Liver (tissue), 9 donors: ENCODE results near the gene BGN. TPM values are rescaled to one million over a fixed set of nuclear protein-coding genes. Genes with fewer than 3 reads are reported as not detected.

Experiments
- DNase-seq: peaks from one replicate; pipeline ENCODE4 v3.0.0-alpha.2; 2017; ENCODE audit warnings: low spot score
- H3K27ac ChIP-seq, 2 donors: one replicate each; pipeline ENCODE4 v1.7.0; 2013; ENCODE audit warnings: inconsistent platforms in 2 of 2, low read length in 2 of 2, control low read depth in 1 of 2, low read depth in 1 of 2, mild to moderate bottlenecking in 1 of 2
- H3K27me3 ChIP-seq, 4 donors: one replicate each; pipeline versions ENCODE4 v1.6.1 to v1.7.0; 2013; ENCODE audit warnings: low read length in 3 of 4, inconsistent platforms in 1 of 4, mild to moderate bottlenecking in 1 of 4, moderate library complexity in 1 of 4; ENCODE audit not compliant: control insufficient read depth in 4 of 4, insufficient read depth in 4 of 4
- H3K36me3 ChIP-seq, 4 donors: one replicate each; pipeline versions ENCODE4 v1.6.1 to v1.7.0; 2013; ENCODE audit warnings: low read length in 3 of 4, mild to moderate bottlenecking in 3 of 4, low read depth in 1 of 4, moderate library complexity in 1 of 4; ENCODE audit not compliant: control insufficient read depth in 4 of 4, insufficient read depth in 3 of 4
- H3K4me1 ChIP-seq, 4 donors: one replicate each; pipeline versions ENCODE4 v1.6.1 to v1.7.0; 2013; ENCODE audit warnings: low read length in 3 of 4, mild to moderate bottlenecking in 3 of 4, moderate library complexity in 1 of 4; ENCODE audit not compliant: control insufficient read depth in 4 of 4, insufficient read depth in 4 of 4
- H3K4me3 ChIP-seq, 3 donors: one replicate each; pipeline versions ENCODE4 v1.6.1 to v1.7.0; 2013; ENCODE audit warnings: low read length in 3 of 3, control low read depth in 1 of 3, low read depth in 1 of 3, mild to moderate bottlenecking in 1 of 3
- H3K9ac ChIP-seq, 2 donors: one replicate each; pipeline ENCODE4 v1.7.0; 2013; ENCODE audit warnings: low read length in 2 of 2, mild to moderate bottlenecking in 2 of 2, moderate library complexity in 2 of 2, control low read depth in 1 of 2, low read depth in 1 of 2
- H3K9me3 ChIP-seq, 4 donors: one replicate each; pipeline versions ENCODE4 v1.6.1 to v1.7.0; 2013; ENCODE audit warnings: low read length in 3 of 4; ENCODE audit not compliant: control insufficient read depth in 4 of 4
- EGR1 ChIP-seq, 2 donors: IDR thresholded peaks; 2 replicates each; pipeline ENCODE4 v1.6.1; 2016 to 2018; ENCODE audit warnings: antibody characterized with exemption in 2 of 2, low read depth in 2 of 2
- FOXA1 ChIP-seq: IDR thresholded peaks from 2 replicates; pipeline ENCODE4 v1.6.1; 2016; ENCODE audit warnings: antibody characterized with exemption
- FOXA2 ChIP-seq: IDR thresholded peaks from 2 replicates; pipeline ENCODE4 v1.6.1; 2016; ENCODE audit warnings: antibody characterized with exemption
- GABPA ChIP-seq, 2 donors: IDR thresholded peaks in 1 of 2; conservative IDR thresholded peaks in 1 of 2; 2 replicates each; pipeline ENCODE4 v1.6.1; 2016; ENCODE audit warnings: antibody characterized with exemption in 2 of 2, mild to moderate bottlenecking in 1 of 2, moderate library complexity in 1 of 2
- HNF4A ChIP-seq, 2 donors: conservative IDR thresholded peaks; 2 replicates each; pipeline ENCODE4 v1.6.1; 2016; ENCODE audit warnings: antibody characterized with exemption in 2 of 2, mild to moderate bottlenecking in 2 of 2
- HNF4G ChIP-seq: IDR thresholded peaks from 2 replicates; pipeline ENCODE4 v1.6.1; 2016; ENCODE audit warnings: antibody characterized with exemption
- JUND ChIP-seq, 2 donors: IDR thresholded peaks; 2 replicates each; pipeline ENCODE4 v1.6.1; 2016; ENCODE audit warnings: antibody characterized with exemption in 2 of 2
- NR2F2 ChIP-seq: IDR thresholded peaks from 2 replicates; pipeline ENCODE4 v1.6.1; 2016; ENCODE audit warnings: antibody characterized with exemption
- RAD21 ChIP-seq, 2 donors: IDR thresholded peaks; 2 replicates each; pipeline ENCODE4 v1.6.1; 2016; ENCODE audit warnings: antibody characterized with exemption in 2 of 2, mild to moderate bottlenecking in 2 of 2
- RXRA ChIP-seq, 2 donors: IDR thresholded peaks; 2 replicates each; pipeline ENCODE4 v1.6.1; 2017 to 2018; ENCODE audit warnings: antibody characterized with exemption in 2 of 2, mild to moderate bottlenecking in 1 of 2
- SP1 ChIP-seq: IDR thresholded peaks from 2 replicates; pipeline ENCODE4 v1.6.1; 2018; ENCODE audit warnings: antibody characterized with exemption, mild to moderate bottlenecking
- TAF1 ChIP-seq: conservative IDR thresholded peaks from 2 replicates; pipeline ENCODE4 v1.6.1; 2016; ENCODE audit warnings: antibody characterized with exemption, mild to moderate bottlenecking
- YY1 ChIP-seq: IDR thresholded peaks from 2 replicates; pipeline ENCODE4 v1.6.1; 2016; ENCODE audit warnings: antibody characterized with exemption, mild to moderate bottlenecking
- WGBS: extraction: QIAGEN DNeasy Blood & Tissue Kit; methylation state at CpG from one replicate; pipeline ENCODE4 v1.1.7; 2013; 5-methylcytosine and 5-hydroxymethylcytosine counted together
- polyA plus RNA-seq, 2 donors: library from polyadenylated mRNA; stranded (reverse) in 1 of 2; unstranded in 1 of 2; fragments of 200-250 nt in 1 of 2; fragments of >200 nt in 1 of 2; fragmentation: Nextera tagmentation in 1 of 2; extraction: Ambion mirVana in 1 of 2; gene quantifications; one replicate each; pipeline versions ENCODE4 v1.2.1 to v1.2.3, GENCODE V29; 2013 to 2015
- total RNA-seq, 2 donors: library from RNA; depleted of rRNA; stranded (reverse); fragments of >200 nt; gene quantifications; one replicate each; pipeline ENCODE4 v1.2.3, GENCODE V29; 2014
- TF ChIP-seq, protein P1 (sequence below): IDR thresholded peaks from 2 replicates; pipeline ENCODE4 v1.6.1; 2016; ENCODE audit warnings: antibody characterized with exemption
- TF ChIP-seq, protein P2 (sequence below): fragments of 150-350 bp; IDR thresholded peaks from 2 replicates; pipeline ENCODE4 v1.5.1; 2017; ENCODE audit warnings: improper control_type of control experiment, low read depth, low read length; ENCODE audit not compliant: missing input control
- TF ChIP-seq, protein P3 (sequence below): IDR thresholded peaks from 2 replicates; pipeline ENCODE4 v1.6.1; 2016; ENCODE audit warnings: antibody characterized with exemption, mild to moderate bottlenecking
- TF ChIP-seq, protein P4 (sequence below): IDR thresholded peaks from 2 replicates; pipeline ENCODE4 v1.6.1; 2016; ENCODE audit warnings: antibody characterized with exemption
- donor health status: healthy.
- donor health status: healthy.
- donor health status: healthy.
- donor health status: healthy.
- donor health status: healthy.

The BGN gene
- total and polyA plus RNA-seq, 4 donors = 11.7 to 131 (median 44.8) TPM

DNA sequence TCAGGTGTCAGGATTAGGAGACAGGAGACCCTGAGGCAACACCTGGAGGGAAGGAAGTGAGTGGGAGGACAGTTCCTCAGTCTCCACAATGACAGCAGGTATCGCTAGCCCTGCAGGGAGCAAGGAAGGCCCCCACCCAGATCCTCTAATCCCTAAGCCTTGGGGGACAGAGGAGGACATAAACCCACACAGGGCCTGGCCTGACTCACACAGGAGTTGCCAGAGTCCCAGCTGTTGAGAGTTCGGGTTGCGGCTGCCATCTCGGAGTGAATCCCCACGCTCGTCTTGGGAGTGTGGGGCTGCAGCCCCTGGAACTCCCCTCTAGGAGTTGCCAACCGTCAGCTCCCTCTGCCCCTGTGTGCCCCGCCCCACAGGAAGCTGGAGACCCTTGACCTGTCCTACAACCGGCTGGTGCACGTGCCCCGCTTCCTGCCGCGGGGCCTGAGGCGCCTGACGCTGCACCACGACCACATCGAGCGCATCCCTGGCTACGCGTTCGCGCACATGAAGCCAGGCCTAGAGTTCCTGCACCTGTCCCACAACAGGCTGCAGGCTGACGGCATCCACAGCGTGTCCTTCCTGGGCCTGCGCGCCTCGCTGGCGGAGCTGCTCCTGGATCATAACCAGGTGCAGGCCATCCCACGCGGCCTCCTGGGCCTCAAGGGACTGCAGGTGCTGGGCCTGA, 9.2 kb upstream of the BGN start:
- Histone ChIP-seq H3K9me3 (no peaks in the 10 kb centered on the region), H3K4me1 (peaks cover 0 to 5% (median 0%) of the 10 kb centered on the region in 4 donors), H3K4me3 (no peak overlapping the region), H3K27ac (peak overlapping the region in 1 of 2 donors; percentile 3), H3K36me3 (no peaks in the 10 kb centered on the region), H3K27me3 (no peaks in the 10 kb centered on the region), H3K9ac (no peak overlapping the region)
- 89% methylated on average over 30 of the region's 30 CpGs for WGBS
- TF ChIP-seq HNF4G (no peak), EGR1 (IDR thresholded peaks at IDR 0.05; ENCODE audit: low read depth in 2 of 2) (no peak), JUND (IDR thresholded peaks at IDR 0.05) (no peak), GABPA (IDR thresholded peaks at IDR 0.05 in 1 of 2, conservative IDR thresholded peaks at IDR 0.05 in 1 of 2) (no peak), NR2F2 (no peak), SP1 (no peak), FOXA2 (no peak), YY1 (no peak), RXRA (IDR thresholded peaks at IDR 0.05) (no peak), HNF4A (conservative IDR thresholded peaks at IDR 0.05) (no peak), RAD21 (IDR thresholded peaks at IDR 0.05) (no peak)
- TF ChIP-seq, protein P1, sequence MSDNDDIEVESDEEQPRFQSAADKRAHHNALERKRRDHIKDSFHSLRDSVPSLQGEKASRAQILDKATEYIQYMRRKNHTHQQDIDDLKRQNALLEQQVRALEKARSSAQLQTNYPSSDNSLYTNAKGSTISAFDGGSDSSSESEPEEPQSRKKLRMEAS = no peak
- TF ChIP-seq, protein P2, sequence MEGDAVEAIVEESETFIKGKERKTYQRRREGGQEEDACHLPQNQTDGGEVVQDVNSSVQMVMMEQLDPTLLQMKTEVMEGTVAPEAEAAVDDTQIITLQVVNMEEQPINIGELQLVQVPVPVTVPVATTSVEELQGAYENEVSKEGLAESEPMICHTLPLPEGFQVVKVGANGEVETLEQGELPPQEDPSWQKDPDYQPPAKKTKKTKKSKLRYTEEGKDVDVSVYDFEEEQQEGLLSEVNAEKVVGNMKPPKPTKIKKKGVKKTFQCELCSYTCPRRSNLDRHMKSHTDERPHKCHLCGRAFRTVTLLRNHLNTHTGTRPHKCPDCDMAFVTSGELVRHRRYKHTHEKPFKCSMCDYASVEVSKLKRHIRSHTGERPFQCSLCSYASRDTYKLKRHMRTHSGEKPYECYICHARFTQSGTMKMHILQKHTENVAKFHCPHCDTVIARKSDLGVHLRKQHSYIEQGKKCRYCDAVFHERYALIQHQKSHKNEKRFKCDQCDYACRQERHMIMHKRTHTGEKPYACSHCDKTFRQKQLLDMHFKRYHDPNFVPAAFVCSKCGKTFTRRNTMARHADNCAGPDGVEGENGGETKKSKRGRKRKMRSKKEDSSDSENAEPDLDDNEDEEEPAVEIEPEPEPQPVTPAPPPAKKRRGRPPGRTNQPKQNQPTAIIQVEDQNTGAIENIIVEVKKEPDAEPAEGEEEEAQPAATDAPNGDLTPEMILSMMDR = no peak
- TF ChIP-seq, protein P3, sequence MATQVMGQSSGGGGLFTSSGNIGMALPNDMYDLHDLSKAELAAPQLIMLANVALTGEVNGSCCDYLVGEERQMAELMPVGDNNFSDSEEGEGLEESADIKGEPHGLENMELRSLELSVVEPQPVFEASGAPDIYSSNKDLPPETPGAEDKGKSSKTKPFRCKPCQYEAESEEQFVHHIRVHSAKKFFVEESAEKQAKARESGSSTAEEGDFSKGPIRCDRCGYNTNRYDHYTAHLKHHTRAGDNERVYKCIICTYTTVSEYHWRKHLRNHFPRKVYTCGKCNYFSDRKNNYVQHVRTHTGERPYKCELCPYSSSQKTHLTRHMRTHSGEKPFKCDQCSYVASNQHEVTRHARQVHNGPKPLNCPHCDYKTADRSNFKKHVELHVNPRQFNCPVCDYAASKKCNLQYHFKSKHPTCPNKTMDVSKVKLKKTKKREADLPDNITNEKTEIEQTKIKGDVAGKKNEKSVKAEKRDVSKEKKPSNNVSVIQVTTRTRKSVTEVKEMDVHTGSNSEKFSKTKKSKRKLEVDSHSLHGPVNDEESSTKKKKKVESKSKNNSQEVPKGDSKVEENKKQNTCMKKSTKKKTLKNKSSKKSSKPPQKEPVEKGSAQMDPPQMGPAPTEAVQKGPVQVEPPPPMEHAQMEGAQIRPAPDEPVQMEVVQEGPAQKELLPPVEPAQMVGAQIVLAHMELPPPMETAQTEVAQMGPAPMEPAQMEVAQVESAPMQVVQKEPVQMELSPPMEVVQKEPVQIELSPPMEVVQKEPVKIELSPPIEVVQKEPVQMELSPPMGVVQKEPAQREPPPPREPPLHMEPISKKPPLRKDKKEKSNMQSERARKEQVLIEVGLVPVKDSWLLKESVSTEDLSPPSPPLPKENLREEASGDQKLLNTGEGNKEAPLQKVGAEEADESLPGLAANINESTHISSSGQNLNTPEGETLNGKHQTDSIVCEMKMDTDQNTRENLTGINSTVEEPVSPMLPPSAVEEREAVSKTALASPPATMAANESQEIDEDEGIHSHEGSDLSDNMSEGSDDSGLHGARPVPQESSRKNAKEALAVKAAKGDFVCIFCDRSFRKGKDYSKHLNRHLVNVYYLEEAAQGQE = no peak
- DNase-seq = no peak

DNA sequence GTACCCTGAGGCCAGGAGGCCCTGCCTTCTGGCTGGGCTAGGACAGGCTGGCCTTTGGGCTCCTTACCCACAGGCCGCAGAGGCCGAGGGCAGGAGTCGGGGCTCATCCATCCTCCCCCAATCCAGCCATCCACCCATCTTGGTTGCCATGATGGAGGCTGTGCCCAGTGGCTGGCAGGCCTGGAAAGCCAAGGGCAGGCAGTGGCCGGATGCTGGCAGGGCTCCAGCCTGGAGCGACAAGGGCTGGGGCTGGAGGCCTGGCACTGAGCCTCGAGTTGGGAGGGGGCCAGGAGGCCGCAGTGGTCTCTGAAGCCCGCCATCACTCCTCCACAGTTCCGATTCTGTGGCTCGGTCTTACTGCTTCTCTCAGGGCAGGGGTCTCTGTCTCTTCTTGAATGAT, 8.6 kb upstream of the BGN start:
- H3K36me3 ChIP-seq = no peaks in the 10 kb centered on the region
- no peak for TF ChIP-seq RXRA (IDR thresholded peaks at IDR 0.05)
- no peak for TF ChIP-seq HNF4G
- no peak for TF ChIP-seq FOXA1
- TF ChIP-seq, protein P2 = no peak
- no peak for TF ChIP-seq JUND (IDR thresholded peaks at IDR 0.05)
- no peak for TF ChIP-seq RAD21 (IDR thresholded peaks at IDR 0.05)
- TF ChIP-seq, protein P4, sequence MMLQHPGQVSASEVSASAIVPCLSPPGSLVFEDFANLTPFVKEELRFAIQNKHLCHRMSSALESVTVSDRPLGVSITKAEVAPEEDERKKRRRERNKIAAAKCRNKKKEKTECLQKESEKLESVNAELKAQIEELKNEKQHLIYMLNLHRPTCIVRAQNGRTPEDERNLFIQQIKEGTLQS = no peak
- no peak for TF ChIP-seq EGR1 (IDR thresholded peaks at IDR 0.05; ENCODE audit: low read depth in 2 of 2)
- TF ChIP-seq, protein P1 = no peak
- TF ChIP-seq, protein P3 = no peak
- TF ChIP-seq GABPA (IDR thresholded peaks at IDR 0.05 in 1 of 2, conservative IDR thresholded peaks at IDR 0.05 in 1 of 2) = no peak
- no peak for TF ChIP-seq TAF1
- TF ChIP-seq YY1 = no peak
- no peak for TF ChIP-seq HNF4A (conservative IDR thresholded peaks at IDR 0.05)
- no peak overlapping the region for H3K9ac ChIP-seq
- no peak for DNase-seq
- H3K4me3 ChIP-seq = no peak overlapping the region
- H3K4me1 ChIP-seq = peaks cover 0 to 5% (median 0%) of the 10 kb centered on the region in 4 donors
- no peaks in the 10 kb centered on the region for H3K27me3 ChIP-seq
- H3K9me3 ChIP-seq = no peaks in the 10 kb centered on the region
- WGBS = 86% methylated on average over 10 of the region's 10 CpGs
- no peak overlapping the region for H3K27ac ChIP-seq
